Activated CD8-positive, alpha-beta T cell treated with anti-CD3 and anti-CD28 coated beads for 36 hours (primary cell): ENCODE results near the gene CYTH4. TPM values are rescaled to one million over a fixed set of nuclear protein-coding genes. Genes with fewer than 3 reads are reported as not detected.
A peak's percentile ranks its signal among the peaks of the same experiment; 100 is the strongest.
"Not testable (repeated sequence)": the region's sequence is repeated elsewhere in the genome, so short reads cannot be mapped to it uniquely, and the experiment has no call there.

ENCODE experiments used
- ATAC-seq: fragments of 200-7000 bp; cut with Tn5 transposase; one replicate; pipeline ENCODE4 v1.10.0; 2021; ENCODE audit warnings: mild to moderate bottlenecking, moderate library complexity
- CTCF ChIA-PET: fragments of 350-600 bp; sonication (Branson Sonifier 250); formaldehyde crosslinking; loops from one replicate; lab custom pipeline; 2021; ENCODE audit warnings: antibody characterized with exemption; lab: Charles Lee
- POLR2A ChIA-PET: fragments of 350-600 bp; sonication (Branson Sonifier 250); formaldehyde crosslinking; loops from one replicate; lab custom pipeline; 2021; ENCODE audit warnings: antibody characterized with exemption; lab: Charles Lee
- DNase-seq: peaks from one replicate; pipeline ENCODE4 v3.0.0-alpha.2; 2020
- H3K27ac Mint-ChIP-seq: one replicate; pipeline ENCODE4 v1.8.0; 2021; ENCODE audit warnings: mild to moderate bottlenecking, mixed read lengths
- H3K27me3 Mint-ChIP-seq: one replicate; pipeline ENCODE4 v1.8.0; 2021; ENCODE audit warnings: mixed read lengths
- H3K36me3 Mint-ChIP-seq: one replicate; pipeline ENCODE4 v1.8.0; 2021; ENCODE audit warnings: low read depth, mixed read lengths
- H3K4me1 Mint-ChIP-seq: one replicate; pipeline ENCODE4 v1.8.0; 2021; ENCODE audit warnings: low read depth, mixed read lengths
- H3K4me3 Mint-ChIP-seq: one replicate; pipeline ENCODE4 v1.8.0; 2021; ENCODE audit warnings: mild to moderate bottlenecking, moderate library complexity, mixed read lengths
- H3K9me3 Mint-ChIP-seq: one replicate; pipeline ENCODE4 v1.8.0; 2021; ENCODE audit warnings: mixed read lengths
- intact Hi-C: fragments of 100-400 bp; cut with micrococcal nuclease; formaldehyde crosslinking; loops from one replicate; pipeline ENCODE4 v1.10.0; 2022
- total RNA-seq, 2 experiments: library from RNA; stranded (reverse); gene quantifications; one replicate each; pipeline ENCODE4 v1.2.3, GENCODE V29; 2021
- TF ChIP-seq, protein P1 (sequence below): fragments of 200-600 bp; IDR thresholded peaks from one replicate; pipeline ENCODE4 v1.8.0; 2022; ENCODE audit warnings: antibody characterized with exemption, mild to moderate bottlenecking

Gene CYTH4
- total RNA-seq, 2 experiments from 2014 or later: 33.2 to 33.4 TPM

DNA sequence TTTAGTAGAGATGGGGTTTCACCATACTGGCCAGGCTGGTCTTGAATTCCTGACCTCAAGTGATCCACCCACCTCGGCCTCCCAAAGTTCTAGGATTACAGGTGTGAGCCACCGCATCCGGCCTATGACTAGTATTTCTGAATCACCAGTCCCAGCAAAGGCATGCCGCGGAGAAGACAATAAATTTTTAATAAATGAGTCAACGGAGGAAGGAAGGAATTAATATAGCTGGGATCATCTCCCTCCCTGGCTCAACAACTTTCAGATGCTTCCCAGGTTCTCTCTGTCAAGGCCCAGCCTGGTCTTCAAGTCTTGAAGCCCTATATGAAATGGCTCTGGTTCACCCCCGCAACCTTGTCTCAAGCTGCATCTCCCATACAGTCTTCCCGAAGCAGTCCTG, 45.7 kb downstream of the CYTH4 start:
- no peaks in the 10 kb centered on the region for H3K4me1 Mint-ChIP-seq
- H3K4me3 Mint-ChIP-seq: no peak overlapping the region
- no peaks in the 10 kb centered on the region for H3K9me3 Mint-ChIP-seq
- H3K27me3 Mint-ChIP-seq: peaks cover 44% of the 10 kb centered on the region
- no peak for DNase-seq
- CTCF ChIA-PET: interaction anchor here (0.6 to 1.4 kb wide), 2 partner anchors 96 to 130 kb away, joined by 3 to 5 read pairs; no protein-coding TSS in a partner anchor
- H3K27ac Mint-ChIP-seq: no peak overlapping the region
- intact Hi-C loops: no loop called here
- POLR2A ChIA-PET: no interaction called here
- TF ChIP-seq, protein P1, sequence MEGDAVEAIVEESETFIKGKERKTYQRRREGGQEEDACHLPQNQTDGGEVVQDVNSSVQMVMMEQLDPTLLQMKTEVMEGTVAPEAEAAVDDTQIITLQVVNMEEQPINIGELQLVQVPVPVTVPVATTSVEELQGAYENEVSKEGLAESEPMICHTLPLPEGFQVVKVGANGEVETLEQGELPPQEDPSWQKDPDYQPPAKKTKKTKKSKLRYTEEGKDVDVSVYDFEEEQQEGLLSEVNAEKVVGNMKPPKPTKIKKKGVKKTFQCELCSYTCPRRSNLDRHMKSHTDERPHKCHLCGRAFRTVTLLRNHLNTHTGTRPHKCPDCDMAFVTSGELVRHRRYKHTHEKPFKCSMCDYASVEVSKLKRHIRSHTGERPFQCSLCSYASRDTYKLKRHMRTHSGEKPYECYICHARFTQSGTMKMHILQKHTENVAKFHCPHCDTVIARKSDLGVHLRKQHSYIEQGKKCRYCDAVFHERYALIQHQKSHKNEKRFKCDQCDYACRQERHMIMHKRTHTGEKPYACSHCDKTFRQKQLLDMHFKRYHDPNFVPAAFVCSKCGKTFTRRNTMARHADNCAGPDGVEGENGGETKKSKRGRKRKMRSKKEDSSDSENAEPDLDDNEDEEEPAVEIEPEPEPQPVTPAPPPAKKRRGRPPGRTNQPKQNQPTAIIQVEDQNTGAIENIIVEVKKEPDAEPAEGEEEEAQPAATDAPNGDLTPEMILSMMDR: no peak
- no peaks in the 10 kb centered on the region for H3K36me3 Mint-ChIP-seq
- no peak for ATAC-seq

DNA sequence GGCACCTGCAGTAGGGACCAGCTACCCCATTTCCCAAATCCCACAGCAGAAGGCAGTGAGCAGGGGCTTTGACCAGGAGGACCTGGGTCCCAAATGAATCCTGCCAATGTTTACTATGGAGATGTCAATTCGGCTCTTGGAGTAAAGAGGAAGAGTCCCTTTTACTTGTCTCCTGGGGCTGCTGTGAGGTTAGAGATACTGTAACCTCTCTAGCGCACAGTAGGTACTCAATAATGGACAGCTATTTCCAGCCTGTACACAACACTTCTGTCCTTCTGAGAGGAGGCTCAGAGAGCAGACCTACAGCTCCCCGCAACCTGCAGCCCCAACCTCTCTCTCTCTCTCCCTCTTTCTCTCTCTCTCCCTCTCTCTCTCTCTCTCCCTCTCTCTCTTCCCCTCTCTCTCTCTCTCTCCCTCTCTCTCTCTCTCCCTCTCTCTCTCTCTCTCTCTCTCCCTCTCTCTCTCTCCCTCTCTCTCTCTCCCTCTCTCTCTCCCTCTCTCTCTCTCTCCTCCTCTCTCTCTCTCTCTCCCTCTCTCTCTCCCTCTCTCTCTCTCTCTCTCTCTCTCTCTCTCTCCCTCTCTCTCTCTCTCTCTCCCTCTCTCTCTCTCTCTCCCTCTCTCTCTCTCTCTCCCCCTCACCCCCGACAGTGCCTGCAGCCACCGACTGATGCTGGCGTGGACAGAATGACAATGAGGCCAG, 46.4 kb downstream of the CYTH4 start:
- ATAC-seq, intact Hi-C loops, H3K27ac Mint-ChIP-seq, H3K4me3 Mint-ChIP-seq, H3K36me3 Mint-ChIP-seq, H3K4me1 Mint-ChIP-seq, POLR2A ChIA-PET, DNase-seq, H3K9me3 Mint-ChIP-seq: not testable (repeated sequence)
- CTCF ChIA-PET: interaction anchor here (0.6 to 1.4 kb wide), 2 partner anchors 96 to 129 kb away, joined by 3 to 5 read pairs; no protein-coding TSS in a partner anchor
- H3K27me3 Mint-ChIP-seq: peaks cover 44% of the 10 kb centered on the region

DNA sequence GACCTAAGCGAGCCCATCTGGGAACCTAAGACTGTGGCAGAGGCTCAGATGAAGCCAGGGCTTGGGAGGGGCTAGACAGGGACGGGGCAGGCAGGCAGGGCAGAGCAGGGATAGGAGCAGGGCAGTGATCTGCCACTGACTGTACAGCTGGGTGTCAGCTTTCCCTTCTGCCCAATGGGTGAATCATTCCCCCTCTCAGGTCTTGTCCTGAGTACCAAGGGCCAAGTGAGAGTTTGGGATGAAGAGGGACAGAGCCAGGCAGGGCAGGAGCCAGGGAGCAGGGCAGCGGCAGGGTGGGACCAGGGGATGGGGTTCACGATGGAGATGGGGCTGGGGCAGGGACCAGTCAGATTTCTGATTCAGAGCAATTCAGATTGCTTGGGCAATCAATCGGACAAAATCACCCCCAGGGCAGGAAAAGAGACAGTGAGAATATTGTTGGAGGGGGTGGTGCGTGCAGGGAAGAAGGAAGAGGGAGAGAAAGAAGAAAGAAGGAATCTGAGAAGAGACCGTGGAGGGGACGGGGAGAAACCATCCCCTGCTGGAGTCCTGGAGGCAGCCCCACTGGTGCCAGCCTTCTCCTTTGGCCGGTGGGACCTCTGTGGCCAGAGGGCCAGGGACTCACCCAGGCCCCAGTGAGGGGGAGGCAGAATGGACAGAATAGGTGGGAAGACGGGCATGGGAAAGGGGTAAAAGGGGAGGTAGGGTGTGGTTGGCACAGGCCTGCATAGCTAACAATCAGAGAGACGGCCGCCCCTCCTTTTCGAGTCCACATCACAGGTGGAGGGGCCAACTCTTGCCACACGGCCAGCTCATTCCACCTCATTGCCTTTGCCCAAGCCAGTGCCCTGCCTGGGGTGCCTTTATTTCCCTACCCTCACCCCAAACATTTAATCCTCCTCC, 47.2 kb downstream of the CYTH4 start:
- ATAC-seq (no peak), DNase-seq (no peak)
- no peaks in the 10 kb centered on the region for H3K36me3 Mint-ChIP-seq
- ChIA-PET CTCF (interaction anchor here (0.9 to 1.9 kb wide), 5 partner anchors 12 to 209 kb away, joined by 3 to 9 read pairs (median 4); no protein-coding TSS in a partner anchor), POLR2A (interaction anchor here (0.6 kb wide), 1 partner anchor 18 kb away, joined by 3 read pairs; no protein-coding TSS in a partner anchor)
- H3K4me3 Mint-ChIP-seq: no peak overlapping the region
- H3K9me3 Mint-ChIP-seq: no peaks in the 10 kb centered on the region
- peaks cover 7% of the 10 kb centered on the region for H3K4me1 Mint-ChIP-seq
- H3K27me3 Mint-ChIP-seq: peaks cover 43% of the 10 kb centered on the region
- TF ChIP-seq, protein P1: no peak
- intact Hi-C loops: no loop called here
- no peak overlapping the region for H3K27ac Mint-ChIP-seq

DNA sequence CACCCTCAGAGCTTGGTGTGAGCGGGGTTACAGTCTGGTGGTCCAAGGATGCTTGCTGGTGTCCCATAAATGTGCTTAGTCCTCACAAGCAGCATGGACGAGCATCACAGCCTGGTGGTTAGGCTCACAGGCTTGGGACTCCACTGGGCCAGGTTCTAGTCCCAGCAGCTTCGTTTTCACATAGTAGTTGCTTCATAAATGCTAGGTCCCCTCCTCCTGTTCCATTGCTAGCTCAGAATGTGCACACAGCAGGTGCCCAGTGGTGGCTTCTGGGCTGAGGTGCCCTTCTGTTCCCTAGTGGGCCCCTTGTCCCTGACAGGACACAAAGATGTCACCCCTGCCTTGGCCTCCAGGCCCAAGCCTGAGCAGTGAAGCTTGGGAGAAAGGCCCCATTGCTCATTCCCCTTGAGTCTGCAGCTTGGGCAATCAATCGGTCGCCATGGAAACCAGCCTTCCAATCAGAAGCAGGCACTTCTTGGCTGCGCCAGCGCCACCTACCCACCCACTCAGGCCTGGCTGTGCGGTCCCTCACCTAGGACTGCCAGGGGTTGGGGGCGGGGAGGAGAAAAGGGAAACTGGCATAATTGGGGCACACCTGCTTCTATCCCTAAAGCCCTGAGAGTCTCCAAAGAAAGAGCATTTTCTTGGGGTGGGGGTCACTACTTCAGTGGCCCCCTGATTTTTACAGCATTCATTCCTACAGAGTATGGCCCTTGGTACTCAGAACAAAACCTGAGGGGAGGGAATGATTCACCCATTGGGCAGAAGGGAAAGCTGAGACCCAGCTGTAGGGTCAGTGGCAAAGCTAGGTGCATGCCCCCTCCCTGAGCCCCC, 48.1 kb downstream of the CYTH4 start:
- Mint-ChIP-seq H3K9me3 (no peaks in the 10 kb centered on the region), H3K27ac (no peak overlapping the region), H3K4me1 (peaks cover 9% of the 10 kb centered on the region), H3K4me3 (no peak overlapping the region), H3K36me3 (no peaks in the 10 kb centered on the region), H3K27me3 (peaks cover 49% of the 10 kb centered on the region)
- intact Hi-C loops: no loop called here
- DNase-seq: peak; percentile 76
- TF ChIP-seq, protein P1: no peak
- ATAC-seq: peak; percentile 76
- ChIA-PET CTCF (interaction anchor here (0.9 to 1.9 kb wide), 5 partner anchors 13 to 208 kb away, joined by 3 to 9 read pairs (median 5); no protein-coding TSS in a partner anchor), POLR2A (interaction anchor here (0.6 kb wide), 1 partner anchor 19 kb away, joined by 3 read pairs; no protein-coding TSS in a partner anchor)

DNA sequence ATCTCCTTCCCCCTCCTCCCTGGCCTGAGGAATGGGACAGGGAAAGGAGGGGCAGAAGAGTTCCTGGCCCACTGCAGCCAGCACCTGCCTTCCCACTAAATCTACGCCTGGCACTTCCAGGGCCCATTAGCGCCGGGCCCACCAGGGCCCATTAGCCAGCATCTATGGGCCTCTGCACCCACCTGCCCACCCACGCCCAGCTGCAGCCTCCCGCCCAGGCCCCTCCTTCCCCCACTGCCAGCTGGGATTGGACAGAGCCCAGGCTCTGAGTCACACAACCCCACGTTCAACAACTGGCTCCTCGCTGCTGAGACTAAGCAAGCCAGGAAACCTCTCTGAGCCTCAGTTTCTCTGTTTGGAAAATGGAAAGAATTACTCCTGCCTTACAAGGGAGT, 48.7 kb downstream of the CYTH4 start:
- no peaks in the 10 kb centered on the region for H3K9me3 Mint-ChIP-seq
- ATAC-seq (peak; percentile 40), DNase-seq (no peak)
- peaks cover 53% of the 10 kb centered on the region for H3K27me3 Mint-ChIP-seq
- TF ChIP-seq, protein P1: no peak
- H3K27ac Mint-ChIP-seq: no peak overlapping the region
- H3K4me1 Mint-ChIP-seq: peaks cover 10% of the 10 kb centered on the region
- ChIA-PET CTCF (interaction anchor here (1.6 to 1.9 kb wide), 2 partner anchors 15 to 71 kb away, joined by 6 to 9 read pairs; no protein-coding TSS in a partner anchor), POLR2A (no interaction called here)
- intact Hi-C loops: no loop called here
- no peaks in the 10 kb centered on the region for H3K36me3 Mint-ChIP-seq
- no peak overlapping the region for H3K4me3 Mint-ChIP-seq
